HPDE6-E6E7 (cell line): ENCODE data around the gene ZNF670.
"Not testable (repeated sequence)": the region's sequence is repeated elsewhere in the genome, so short reads cannot be mapped to it uniquely, and the experiment has no call there.

ENCODE experiments used
- DNase-seq: peaks from one replicate; pipeline ENCODE4 v3.0.0; 2011; ENCODE audit warnings: missing footprints; ENCODE audit errors: extremely low spot score

Gene ZNF670

DNA sequence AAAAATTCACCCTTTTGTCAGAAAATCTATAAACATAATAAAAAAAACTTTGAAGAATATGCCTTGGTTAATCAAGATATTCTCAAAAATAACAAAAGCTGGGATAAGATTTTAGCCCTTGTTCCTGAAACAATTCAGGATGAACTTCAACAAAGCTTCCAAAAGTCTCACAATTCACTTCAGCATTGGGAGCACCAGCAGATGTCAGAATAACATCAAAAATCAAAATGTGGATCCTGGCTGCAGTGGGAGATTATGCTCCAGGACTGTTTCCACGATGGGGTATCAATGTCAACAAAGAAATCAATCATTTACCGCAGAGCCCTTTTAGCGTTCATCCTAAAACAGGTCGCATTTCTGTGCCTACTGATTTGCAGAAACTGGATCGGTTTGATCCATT is 35.2 kb downstream of the ZNF670 start:
- no peak for DNase-seq

DNA sequence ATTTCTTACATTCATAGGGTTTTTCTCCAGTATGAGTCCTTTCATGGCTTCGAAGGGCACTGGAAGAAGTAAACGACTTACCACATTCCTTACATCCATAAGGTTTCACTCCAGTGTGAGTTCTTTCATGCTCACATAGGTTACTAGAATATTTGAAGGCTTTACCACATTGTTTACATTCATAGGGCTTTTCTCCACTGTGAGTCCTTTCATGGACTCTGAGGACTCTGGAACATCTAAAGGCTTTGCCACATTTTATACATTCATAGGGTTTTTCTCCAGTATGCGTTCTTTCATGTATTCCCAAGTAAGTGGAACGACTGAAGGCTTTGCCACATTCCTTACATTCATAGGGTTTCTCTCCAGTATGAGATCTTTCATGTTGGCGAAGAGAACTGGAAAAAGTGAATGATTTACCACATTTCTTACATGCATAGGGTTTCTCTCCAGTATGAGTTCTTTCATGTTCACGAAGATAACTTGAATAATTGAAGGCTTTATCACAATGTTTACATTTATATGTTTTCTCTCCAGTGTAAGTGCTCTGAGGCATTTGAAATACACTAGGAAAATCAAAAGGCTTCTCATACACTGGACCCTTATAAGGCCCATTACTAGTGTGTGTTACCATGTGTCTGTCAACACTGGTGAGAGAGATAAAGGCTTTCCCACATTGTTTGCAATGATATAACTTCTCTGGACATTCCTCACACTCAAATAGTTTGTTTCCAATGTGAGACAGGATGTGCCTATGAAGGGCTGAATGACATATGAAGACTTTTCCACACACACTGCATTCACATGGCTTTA is 40.9 kb downstream of the ZNF670 start:
- DNase-seq, result no peak

DNA sequence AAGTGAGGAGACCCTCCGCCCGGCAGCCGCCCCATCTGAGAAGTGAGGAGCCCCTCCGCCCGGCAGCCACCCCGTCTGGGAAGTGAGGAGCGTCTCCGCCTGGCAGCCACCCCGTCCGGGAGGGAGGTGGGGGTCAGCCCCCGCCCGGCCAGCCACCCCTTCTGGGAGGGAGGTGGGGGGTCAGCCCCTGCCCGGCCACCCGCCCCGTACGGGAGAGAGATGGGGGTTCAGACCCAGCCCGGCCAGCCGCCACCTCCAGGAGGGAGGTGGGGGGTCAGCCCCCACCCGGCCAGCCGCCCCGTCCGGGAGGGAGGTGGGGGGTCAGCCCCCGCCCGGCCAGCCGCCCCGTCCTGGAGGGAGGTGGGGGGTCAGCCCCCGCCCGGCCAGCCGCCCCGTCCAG is 46.3 kb downstream of the ZNF670 start:
- DNase-seq, result not testable (repeated sequence)
